HepG2 (cell line): Measurements from ENCODE around the gene LMNA. TPM values are rescaled to one million over a fixed set of nuclear protein-coding genes. Genes with fewer than 3 reads are reported as not detected.

ENCODE experiments used
- GATAD1 ChIP-seq: IDR thresholded peaks from 2 replicates; pipeline ENCODE4 v1.6.1; 2016; ENCODE audit warnings: missing genetic modification reagents, missing compliant biosample characterization
- JUN ChIP-seq: sonication (generic); formaldehyde crosslinking; IDR thresholded peaks from 2 replicates; pipeline ENCODE4 v1.4.0; 2020; ENCODE audit warnings: mild to moderate bottlenecking, missing genetic modification reagents
- KDM3A ChIP-seq: IDR thresholded peaks from 2 replicates; pipeline ENCODE4 v1.6.1; 2018; ENCODE audit warnings: low read depth, missing compliant biosample characterization
- KLF13 ChIP-seq: sonication (generic); formaldehyde crosslinking; IDR thresholded peaks from 2 replicates; pipeline ENCODE4 v1.4.0; 2020; ENCODE audit warnings: mild to moderate bottlenecking, missing genetic modification reagents
- KMT2A ChIP-seq: sonication (generic); formaldehyde crosslinking; IDR thresholded peaks from 2 replicates; pipeline ENCODE4 v1.4.0; 2020; ENCODE audit warnings: missing genetic modification reagents
- NR2F1 ChIP-seq, 2 experiments: fragments of 450-650 bp in 1 of 2; formaldehyde crosslinking in 1 of 2; IDR thresholded peaks; 2 replicates each; pipeline versions ENCODE4 v1.5.0 to v1.6.1; 2016 to 2020; ENCODE audit warnings: mild to moderate bottlenecking in 1 of 2, missing compliant biosample characterization in 1 of 2, missing genetic modification reagents in 1 of 2, moderate library complexity in 1 of 2
- NRL ChIP-seq: sonication (generic); formaldehyde crosslinking; IDR thresholded peaks from 2 replicates; pipeline ENCODE4 v1.5.0; 2020; ENCODE audit warnings: missing genetic modification reagents, mild to moderate bottlenecking, moderate library complexity, borderline replicate concordance
- SMAD9 ChIP-seq: sonication (generic); formaldehyde crosslinking; IDR thresholded peaks from 2 replicates; pipeline ENCODE4 v1.5.1; 2020; ENCODE audit warnings: mild to moderate bottlenecking, missing genetic modification reagents
- SNRNP70 ChIP-seq: fragments of 200-400 bp; formaldehyde crosslinking; IDR thresholded peaks from 2 replicates; pipeline ENCODE4 v1.6.1; 2017; ENCODE audit warnings: mild to moderate bottlenecking, low read depth, low read length, moderate library complexity
- XRCC5 ChIP-seq: fragments of 200-400 bp; formaldehyde crosslinking; optimal IDR thresholded peaks from 2 replicates; pipeline ENCODE3; 2017; ENCODE audit warnings: mild to moderate bottlenecking, low read length
- ZNF138 ChIP-seq: sonication (generic); formaldehyde crosslinking; IDR thresholded peaks from 2 replicates; pipeline ENCODE4 v1.5.0; 2020; ENCODE audit warnings: mild to moderate bottlenecking, low read depth, missing genetic modification reagents
- ZNF724P ChIP-seq: sonication (generic); formaldehyde crosslinking; IDR thresholded peaks from 2 replicates; pipeline ENCODE4 v1.8.0; 2022; ENCODE audit warnings: missing genetic modification reagents, borderline replicate concordance
- ZNF879 ChIP-seq: sonication (generic); formaldehyde crosslinking; IDR thresholded peaks from 2 replicates; pipeline ENCODE4 v1.8.1; 2023; ENCODE audit warnings: missing genetic modification reagents
- ZSCAN21 ChIP-seq: sonication (generic); formaldehyde crosslinking; IDR thresholded peaks from 2 replicates; pipeline ENCODE4 v1.8.0; 2022; ENCODE audit warnings: mild to moderate bottlenecking, missing genetic modification reagents, moderate library complexity, borderline replicate concordance
- polyA plus RNA-seq, 8 experiments: library from polyadenylated mRNA; depleted of rRNA in 3 of 8; stranded (reverse) in 7 of 8; unstranded in 1 of 8; fragments of >200 nt; fragmentation: Illumina TruSeq in 4 of 8; extraction: Trizol in 4 of 8; gene quantifications; 2 replicates each; pipeline versions ENCODE4 v1.2.1 to v1.2.3, GENCODE V29; 2011 to 2016; ENCODE audit warnings: low read depth in 4 of 8, missing spikeins in 1 of 8, mixed read lengths in 1 of 8; ENCODE audit not compliant: insufficient read depth in 1 of 8
- total RNA-seq, 5 experiments: library from RNA; depleted of rRNA; stranded (reverse); fragments of >200 nt; fragmentation: Illumina TruSeq; extraction: Trizol; gene quantifications; 2 replicates each; pipeline ENCODE4 v1.2.3, GENCODE V29; 2016; ENCODE audit warnings: low read depth in 1 of 5
- TF ChIP-seq, protein P1 (sequence below): sonication (generic); formaldehyde crosslinking; IDR thresholded peaks from 2 replicates; pipeline ENCODE4 v1.5.1; 2020; ENCODE audit warnings: missing genetic modification reagents, mild to moderate bottlenecking, borderline replicate concordance
- TF ChIP-seq, protein P2 (sequence below), 2 experiments: sonication (generic) in 1 of 2; formaldehyde crosslinking in 1 of 2; IDR thresholded peaks; 2 replicates each; pipeline versions ENCODE4 v1.6.1 to v1.9.0; 2014 to 2022; ENCODE audit warnings: antibody characterized with exemption in 1 of 2, borderline replicate concordance in 1 of 2, inconsistent platforms in 1 of 2, low read depth in 1 of 2, missing genetic modification reagents in 1 of 2
- TF ChIP-seq, protein P3 (sequence below): sonication (generic); formaldehyde crosslinking; conservative IDR thresholded peaks from 2 replicates; pipeline ENCODE4 v1.5.0; 2020; ENCODE audit warnings: missing genetic modification reagents

Gene LMNA
- total and polyA plus RNA-seq, 2 of the 13 experiments (the other 11 are each of a cell fraction or from before 2014, with no cell fraction given) = 107 to 225 TPM

DNA sequence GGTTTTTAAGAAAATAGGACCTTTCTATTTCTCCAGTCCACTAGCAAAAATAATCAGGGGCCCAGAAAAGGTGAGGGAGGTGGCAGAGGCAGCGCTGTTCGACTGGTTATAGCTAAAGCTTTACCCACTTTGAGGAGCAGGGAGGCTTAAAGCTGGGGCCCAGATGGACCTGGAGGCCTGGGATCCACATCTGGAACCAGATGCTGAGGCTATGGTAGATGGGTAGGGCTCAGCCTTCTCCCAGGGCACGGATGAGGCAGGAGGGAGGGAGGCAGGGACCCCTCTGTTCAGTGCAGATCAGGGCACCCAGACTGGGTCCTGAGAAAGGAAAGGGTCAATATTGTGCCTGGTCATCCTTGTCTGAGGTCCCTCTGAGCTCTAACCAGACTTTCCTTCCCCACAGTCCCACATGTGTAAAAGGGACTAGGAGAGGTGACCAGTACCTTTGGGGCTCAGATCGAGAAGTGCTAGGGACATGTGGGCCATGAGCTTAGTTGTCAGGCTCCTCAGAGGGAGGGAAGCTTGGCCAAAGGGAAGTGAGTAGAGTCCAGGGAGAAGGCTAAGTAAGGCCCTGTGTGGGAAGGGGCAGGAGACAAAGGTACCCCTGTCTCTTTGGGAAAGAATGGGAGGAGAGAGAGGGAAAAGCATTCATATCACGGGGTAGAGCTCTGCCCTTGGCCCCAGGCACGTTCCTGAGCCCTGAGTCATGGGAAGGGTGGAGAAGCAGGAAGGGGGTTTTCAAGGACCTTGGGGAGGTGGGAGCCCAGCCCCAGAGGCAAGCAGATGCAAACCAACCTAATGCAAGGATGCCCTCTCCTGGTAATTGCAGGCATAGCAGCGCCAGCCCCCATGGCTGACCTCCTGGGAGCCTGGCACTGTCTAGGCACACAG is 15.4 kb downstream of the LMNA start (continued):
- TF ChIP-seq, protein P1, sequence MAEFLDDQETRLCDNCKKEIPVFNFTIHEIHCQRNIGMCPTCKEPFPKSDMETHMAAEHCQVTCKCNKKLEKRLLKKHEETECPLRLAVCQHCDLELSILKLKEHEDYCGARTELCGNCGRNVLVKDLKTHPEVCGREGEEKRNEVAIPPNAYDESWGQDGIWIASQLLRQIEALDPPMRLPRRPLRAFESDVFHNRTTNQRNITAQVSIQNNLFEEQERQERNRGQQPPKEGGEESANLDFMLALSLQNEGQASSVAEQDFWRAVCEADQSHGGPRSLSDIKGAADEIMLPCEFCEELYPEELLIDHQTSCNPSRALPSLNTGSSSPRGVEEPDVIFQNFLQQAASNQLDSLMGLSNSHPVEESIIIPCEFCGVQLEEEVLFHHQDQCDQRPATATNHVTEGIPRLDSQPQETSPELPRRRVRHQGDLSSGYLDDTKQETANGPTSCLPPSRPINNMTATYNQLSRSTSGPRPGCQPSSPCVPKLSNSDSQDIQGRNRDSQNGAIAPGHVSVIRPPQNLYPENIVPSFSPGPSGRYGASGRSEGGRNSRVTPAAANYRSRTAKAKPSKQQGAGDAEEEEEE (CRISPR knock-in tag) = peak; percentile 94; the same call in 1 of the 2 replicates
- TF ChIP-seq ZSCAN21 (0 out of 2 replicates have a peak, but pooled peaks have one; percentile 38), JUN (peak; percentile 99), GATAD1 (CRISPR knock-in tag) (peak; percentile 61), KLF13 (CRISPR knock-in tag) (no peak), SMAD9 (no peak), NR2F1 (CRISPR knock-in tag; IDR thresholded peaks at IDR 0.05) (peak; percentile 79 to 83; a peak in 3 of 4 replicates), ZNF138 (CRISPR knock-in tag) (no peak), KDM3A (peak; percentile 77), NRL (no peak), XRCC5 (peak; percentile 80), ZNF879 (CRISPR knock-in tag) (no peak), ZNF724P (CRISPR knock-in tag) (no peak), KMT2A (peak; percentile 60; the same call in 1 of the 2 replicates), SNRNP70 (no peak)
- TF ChIP-seq, protein P2, sequence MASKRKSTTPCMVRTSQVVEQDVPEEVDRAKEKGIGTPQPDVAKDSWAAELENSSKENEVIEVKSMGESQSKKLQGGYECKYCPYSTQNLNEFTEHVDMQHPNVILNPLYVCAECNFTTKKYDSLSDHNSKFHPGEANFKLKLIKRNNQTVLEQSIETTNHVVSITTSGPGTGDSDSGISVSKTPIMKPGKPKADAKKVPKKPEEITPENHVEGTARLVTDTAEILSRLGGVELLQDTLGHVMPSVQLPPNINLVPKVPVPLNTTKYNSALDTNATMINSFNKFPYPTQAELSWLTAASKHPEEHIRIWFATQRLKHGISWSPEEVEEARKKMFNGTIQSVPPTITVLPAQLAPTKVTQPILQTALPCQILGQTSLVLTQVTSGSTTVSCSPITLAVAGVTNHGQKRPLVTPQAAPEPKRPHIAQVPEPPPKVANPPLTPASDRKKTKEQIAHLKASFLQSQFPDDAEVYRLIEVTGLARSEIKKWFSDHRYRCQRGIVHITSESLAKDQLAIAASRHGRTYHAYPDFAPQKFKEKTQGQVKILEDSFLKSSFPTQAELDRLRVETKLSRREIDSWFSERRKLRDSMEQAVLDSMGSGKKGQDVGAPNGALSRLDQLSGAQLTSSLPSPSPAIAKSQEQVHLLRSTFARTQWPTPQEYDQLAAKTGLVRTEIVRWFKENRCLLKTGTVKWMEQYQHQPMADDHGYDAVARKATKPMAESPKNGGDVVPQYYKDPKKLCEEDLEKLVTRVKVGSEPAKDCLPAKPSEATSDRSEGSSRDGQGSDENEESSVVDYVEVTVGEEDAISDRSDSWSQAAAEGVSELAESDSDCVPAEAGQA (IDR thresholded peaks at IDR 0.05; ENCODE audit: low read depth) = no peak
- TF ChIP-seq, protein P2 (CRISPR knock-in tag; IDR thresholded peaks at IDR 0.05; ENCODE audit: borderline replicate concordance) = no peak
- TF ChIP-seq, protein P3, sequence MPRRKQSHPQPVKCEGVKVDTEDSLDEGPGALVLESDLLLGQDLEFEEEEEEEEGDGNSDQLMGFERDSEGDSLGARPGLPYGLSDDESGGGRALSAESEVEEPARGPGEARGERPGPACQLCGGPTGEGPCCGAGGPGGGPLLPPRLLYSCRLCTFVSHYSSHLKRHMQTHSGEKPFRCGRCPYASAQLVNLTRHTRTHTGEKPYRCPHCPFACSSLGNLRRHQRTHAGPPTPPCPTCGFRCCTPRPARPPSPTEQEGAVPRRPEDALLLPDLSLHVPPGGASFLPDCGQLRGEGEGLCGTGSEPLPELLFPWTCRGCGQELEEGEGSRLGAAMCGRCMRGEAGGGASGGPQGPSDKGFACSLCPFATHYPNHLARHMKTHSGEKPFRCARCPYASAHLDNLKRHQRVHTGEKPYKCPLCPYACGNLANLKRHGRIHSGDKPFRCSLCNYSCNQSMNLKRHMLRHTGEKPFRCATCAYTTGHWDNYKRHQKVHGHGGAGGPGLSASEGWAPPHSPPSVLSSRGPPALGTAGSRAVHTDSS = no peak
